ENCODE measurements around the gene MTSS2.

MTSS2 gene

GRCh38 chr16:70700101-70701020 is 14.5 kb upstream of the MTSS2 start:
- DNase-seq (ENCODE audit: low spot score) = no peak

- DNase-seq (ENCODE audit: low spot score) = no peak
Measured at GRCh38 chr16:70699696-70700095, 13.8 kb upstream of the MTSS2 start.

DNA sequence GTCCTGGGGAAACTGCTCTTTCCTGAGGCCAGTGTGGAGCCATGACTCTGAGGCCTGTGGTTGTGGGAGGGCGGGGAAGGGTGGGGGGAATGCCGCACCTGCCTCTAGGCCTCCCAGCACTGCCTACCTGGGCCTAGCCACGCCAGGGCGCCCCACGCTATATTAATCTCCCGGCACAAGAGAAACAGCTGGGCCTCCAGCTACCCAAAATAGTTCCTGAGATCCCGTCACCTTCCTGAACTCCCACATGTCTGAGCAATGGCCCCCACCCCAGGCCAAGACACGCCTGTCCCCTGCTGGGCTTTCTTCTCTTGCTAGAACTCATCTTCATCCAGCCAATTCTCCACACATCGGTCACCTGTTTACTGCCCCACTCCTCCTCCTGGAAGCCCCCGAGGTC is 13.0 kb upstream of the MTSS2 start:
- no peak for DNase-seq (ENCODE audit: low spot score)

DNA sequence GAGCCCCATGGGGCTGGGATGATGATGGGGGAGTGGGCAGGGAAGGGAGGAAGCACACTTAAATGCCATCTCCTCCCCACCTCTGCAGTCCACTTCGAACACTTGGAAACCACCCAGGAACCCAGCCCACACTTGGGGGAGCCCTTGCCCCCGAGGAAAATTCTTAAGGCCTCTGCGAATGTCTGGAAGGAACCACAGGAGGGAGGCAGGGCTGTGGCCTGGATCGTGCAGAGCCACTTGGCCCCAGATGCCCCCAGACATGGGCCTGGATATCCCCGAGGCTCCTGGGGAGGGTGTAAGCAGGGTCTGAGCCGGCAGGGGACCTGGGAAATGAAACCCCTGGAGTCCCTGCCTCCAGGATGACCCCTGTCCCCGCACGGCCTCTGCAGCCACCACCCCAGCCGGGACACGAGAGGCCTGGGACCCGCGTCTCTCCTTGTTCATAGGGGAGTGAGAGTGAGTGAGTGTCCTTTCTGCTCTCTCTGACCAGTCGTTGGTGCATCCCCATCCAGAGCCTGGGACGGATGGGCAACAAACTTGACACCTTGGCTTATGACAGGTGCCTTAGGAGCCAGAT is 11.8 kb upstream of the MTSS2 start:
- no peak for DNase-seq (ENCODE audit: low spot score)

- no peak for DNase-seq (ENCODE audit: low spot score)
Measured at GRCh38 chr16:70696952-70697593, 11.2 kb upstream of the MTSS2 start.

DNA sequence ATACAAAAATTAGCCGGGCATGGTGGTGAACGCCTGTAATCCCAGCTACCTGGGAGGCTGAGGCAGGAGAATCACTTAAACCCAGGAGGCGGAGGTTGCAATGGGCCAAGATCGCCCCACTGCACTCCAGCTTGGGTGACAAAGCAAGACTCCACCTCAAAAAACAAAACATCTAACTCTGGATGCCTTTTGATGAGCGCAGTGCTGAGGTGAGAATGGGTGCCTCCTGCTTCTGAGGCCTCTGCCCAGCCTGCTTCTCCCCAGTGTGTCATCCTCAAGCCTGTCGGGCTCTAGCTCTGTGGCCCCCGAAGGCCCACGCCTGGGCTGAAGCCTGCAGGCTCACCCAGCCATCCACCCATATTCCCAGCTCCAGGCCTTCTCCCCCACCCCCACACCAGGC is 10.5 kb upstream of the MTSS2 start:
- no peak for DNase-seq (ENCODE audit: low spot score)

GRCh38 chr16:70695331-70696070 is 9.6 kb upstream of the MTSS2 start:
- DNase-seq (ENCODE audit: low spot score) = peak; percentile 44

- DNase-seq (ENCODE audit: low spot score) = no peak
Measured at GRCh38 chr16:70694868-70695218, 9.0 kb upstream of the MTSS2 start.

DNA sequence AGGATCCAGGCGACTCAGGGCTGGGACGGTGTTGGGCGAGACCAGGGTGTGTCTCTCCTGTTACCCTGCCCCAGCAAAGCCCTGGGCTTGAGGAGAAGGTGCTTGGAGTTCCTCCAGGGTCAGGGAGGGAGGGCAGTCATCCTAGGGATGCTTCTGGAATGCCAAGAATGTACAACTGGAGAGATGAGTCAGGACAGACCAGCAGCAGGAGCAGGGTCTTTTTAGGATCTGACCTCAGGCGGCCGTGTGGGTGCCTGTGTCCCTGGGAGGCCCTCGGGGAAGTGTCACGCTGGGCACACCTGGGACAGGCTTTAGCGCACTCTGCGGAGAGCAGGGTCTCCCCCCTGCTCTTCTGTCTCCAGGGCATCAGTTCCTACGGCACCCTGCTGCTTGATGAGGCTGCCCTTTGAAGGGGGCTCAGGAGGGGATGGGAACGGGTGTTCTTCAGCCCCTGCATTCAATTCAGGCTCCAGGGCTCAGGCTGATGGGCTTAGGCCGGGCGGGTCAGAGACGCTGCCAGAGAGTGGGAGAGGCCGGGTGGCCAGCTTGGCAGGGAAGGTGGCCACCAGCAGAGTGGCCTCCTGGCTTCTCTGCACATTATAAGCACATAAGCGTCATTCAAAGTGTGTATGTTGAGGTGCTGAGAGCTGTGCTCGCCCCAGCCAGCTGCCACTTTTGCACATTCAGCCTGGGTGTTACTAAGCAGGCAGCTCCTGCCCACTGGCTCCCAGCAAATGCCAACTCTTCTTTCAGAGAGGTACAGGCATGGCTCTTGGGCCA is 8.4 kb upstream of the MTSS2 start:
- DNase-seq (ENCODE audit: low spot score) = peak; percentile 69

- DNase-seq (ENCODE audit: low spot score) = no peak
Measured at GRCh38 chr16:70692873-70693671, 7.2 kb upstream of the MTSS2 start.

DNA sequence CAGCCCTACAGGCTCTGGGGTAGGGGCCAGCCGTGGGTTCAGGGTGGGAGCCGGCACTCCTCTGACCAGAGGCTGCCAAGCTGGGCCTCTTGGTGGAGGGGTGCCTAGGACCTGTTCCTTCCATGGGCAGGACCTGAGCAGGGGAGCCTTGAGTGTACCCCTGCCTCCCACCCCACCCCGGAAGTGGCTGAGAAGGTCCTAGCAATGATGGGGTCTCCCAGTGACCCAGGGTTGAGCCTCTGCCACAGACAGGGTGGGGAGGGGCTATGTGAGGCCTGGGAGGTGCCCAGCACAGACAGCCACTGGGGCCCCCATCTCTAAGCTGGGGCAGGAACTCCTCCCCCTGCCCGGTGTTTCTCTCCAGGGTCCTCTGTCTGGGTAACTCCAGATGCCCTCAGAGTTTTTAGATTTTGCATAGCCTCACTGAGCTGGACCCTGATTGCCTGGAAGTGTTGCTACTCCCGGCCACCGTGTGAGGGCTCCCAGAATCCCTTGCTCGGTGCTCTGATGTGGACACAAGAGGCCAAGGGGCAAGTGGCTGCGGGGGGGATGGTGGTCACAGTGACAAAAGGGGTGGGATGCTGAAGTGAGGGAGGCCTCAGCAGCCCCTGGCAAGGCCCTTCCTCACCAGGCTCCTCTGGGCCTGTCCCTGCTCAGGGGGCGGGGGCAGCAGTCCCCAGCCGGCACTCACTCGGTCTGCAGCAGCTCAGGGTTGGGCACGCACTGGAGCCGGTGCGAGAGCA is 6.4 kb upstream of the MTSS2 start:
- DNase-seq (ENCODE audit: low spot score) = no peak

DNA sequence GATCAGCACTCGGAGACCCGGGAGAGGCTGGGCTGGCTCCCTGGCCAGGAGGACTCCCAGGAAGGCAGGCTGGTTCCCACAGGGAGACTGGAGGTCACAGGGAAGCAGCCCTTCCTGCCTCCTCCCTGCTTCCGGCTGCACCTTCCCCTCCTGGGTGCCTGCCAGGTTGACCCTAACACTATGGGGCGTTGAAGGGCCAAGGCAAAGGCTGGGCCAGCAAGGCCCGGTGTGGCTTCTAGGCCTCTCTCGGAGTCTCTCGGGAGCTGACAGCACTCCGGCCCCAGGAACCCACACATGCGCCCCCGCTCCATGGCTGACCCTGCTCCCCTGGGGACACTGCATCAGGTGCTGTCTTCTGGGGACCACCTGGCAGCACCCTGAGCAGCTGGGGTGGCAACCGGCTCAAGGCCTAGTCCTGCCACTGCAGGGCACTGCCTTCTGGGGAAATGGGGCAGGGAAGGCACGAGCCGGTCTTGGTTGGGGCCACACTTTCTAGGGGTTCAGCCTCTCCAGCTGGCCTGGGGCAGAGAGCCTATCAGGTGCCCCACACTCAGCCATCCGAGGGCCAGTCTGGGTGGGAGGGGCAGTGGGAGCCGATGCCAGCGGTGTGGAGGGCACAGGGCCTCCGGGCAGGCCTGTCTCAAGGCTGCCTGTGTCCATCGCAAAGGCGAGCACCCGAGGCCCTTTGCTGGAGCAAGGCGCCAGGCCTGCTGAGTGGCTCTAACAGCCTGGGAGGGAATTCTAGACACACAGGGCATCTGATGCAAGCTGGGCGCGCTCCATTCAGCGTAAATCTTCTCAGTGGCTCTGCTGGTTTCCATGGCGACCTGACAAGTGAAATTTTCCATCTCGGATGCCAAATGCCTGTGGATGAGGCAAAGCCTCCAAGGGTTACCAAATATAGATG is 5.6 kb upstream of the MTSS2 start:
- DNase-seq (ENCODE audit: low spot score) = no peak

DNA sequence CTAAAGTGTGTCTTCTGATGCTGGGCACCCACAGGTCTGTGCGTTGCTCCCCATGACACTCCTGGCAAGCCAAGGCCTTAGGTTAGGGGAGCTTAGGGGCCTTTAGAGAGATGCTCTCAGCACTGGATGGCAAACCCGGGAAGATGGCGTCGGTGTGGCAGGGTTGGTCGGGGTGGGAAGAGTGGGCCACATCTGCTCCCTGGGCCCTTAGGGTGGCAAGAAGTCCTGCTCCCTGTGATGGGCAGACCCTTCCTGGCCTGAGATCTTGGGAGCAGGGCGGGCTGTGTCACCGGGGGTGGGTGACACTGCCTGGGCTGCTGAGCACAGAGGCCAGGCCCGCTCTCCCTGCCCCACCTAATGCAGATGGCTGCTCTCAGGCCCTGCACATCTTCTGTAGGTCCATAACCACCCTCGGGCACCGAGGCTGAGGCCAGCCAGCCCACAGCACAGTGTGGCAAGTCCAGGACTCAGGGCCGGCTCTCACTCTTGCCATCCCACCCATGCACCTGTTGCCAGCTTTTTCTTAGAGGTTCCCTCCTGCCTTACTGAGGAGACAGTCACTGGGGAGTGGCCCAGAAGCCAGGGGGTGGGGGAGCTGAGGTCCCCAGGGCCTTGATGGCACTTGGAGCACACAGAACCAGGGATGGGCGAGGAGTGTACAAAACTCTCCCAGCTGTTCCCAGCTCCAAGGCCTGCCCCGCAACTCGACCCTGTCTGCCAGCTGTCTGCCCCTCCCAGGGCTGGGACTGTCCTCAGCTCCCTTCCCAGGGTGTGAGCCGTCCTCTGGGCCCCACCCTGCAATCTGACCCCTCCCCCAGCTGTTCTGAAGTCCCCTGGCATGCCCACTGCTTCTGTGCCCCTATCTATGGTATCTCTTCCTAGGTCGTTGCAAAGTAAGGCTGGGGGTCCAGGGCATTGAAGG is 4.4 kb upstream of the MTSS2 start:
- no peak for DNase-seq (ENCODE audit: low spot score)

DNA sequence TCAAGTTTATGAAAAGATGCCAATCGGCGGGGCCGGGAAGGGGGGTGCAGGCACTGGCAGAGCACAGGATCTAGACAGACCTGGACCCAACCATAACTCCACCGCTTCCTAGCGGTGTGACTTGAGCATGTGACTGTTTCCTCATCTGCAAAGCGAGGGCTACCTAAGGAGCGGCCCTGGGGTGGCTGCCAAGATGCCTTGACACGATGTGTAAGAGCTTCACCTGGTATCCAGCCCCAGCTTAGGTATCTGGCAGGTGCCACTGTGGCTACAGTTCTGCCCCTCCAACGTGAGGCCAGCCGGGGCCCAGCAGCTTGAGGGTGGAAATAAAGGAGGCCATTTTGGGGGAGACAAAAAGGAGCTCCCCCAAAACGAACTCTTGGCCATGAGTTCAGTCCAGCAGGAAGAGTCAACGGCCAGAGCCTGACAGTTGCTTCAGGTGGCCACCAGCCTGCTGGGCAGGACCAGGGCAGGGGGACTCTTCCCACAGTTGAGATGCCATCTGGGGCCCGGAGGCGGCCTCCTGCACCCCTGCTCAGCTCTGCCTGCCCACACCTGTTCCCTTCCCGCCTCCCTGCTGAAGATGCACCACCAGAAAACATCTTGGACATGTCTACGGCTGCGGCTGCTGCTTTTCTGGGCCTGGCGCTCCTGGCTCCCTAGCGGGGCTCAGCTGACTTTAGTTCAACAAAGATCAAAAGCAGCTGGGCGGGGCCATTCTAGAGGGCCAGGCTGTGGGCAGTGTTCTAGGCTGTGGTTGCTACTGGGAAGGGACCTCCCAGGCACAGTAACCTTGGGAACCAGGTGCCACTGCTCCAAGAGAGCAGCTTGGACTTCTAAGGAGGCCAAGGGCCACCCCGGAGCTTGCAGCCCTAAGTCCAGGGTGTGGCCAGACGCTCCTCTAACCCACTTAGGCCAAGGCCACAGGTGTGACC is 3.4 kb upstream of the MTSS2 start:
- no peak for DNase-seq (ENCODE audit: low spot score)

GRCh38 chr16:70688246-70688742 is 2.4 kb upstream of the MTSS2 start:
- peak; percentile 57 for DNase-seq (ENCODE audit: low spot score)

- no peak for DNase-seq (ENCODE audit: low spot score)
Measured at GRCh38 chr16:70687671-70688245, 1.9 kb upstream of the MTSS2 start.

Measured in kidney capillary endothelial cell (primary cell).